ENCODE results near the gene ZNF446.

DNA sequence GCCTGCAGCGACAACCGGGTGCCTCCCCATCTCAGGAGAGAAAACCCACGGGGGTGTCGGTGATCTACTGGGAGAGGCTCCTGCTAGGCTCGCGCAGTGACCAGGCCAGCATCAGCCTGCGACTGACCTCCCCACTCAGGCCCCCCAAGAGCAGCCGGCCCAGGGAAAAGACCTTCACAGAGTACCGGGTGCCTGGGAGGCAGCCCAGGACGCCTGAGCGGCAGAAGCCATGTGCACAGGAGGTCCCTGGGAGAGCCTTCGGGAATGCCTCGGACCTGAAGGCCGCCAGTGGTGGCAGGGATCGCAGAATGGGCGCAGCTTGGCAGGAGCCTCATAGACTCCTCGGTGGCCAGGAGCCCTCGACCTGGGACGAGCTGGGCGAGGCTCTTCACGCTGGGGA, 20.8 kb upstream of the ZNF446 start:
- TF ChIP-seq FOXM1 (IDR thresholded peaks at IDR 0.05; ENCODE audit: borderline replicate concordance) (no peak), FOXA1 (IDR thresholded peaks at IDR 0.05) (no peak), ZNF384 (IDR thresholded peaks at IDR 0.05) (no peak)

Measured in HEK293T (cell line).